ENCODE data around the gene STK32A.

DNA sequence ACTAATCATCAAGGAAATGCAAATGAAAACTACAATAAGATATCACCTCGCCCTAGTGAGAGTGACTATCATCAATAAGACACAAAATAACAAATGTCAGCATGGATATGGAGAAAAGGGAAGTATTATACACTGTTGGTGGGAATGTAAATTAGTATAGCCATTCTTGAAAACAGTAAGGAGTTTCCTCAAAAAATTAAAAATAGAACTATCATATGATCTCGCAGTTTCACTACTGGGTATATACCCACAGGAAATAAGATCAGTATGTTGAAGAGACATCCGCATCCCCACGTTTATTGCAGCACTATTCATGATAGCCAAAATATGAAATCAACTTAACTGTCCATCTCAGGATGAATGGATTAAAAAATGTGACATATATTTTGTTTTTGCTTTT, 31.6 kb upstream of the STK32A start:
- TF ChIP-seq, protein P1, sequence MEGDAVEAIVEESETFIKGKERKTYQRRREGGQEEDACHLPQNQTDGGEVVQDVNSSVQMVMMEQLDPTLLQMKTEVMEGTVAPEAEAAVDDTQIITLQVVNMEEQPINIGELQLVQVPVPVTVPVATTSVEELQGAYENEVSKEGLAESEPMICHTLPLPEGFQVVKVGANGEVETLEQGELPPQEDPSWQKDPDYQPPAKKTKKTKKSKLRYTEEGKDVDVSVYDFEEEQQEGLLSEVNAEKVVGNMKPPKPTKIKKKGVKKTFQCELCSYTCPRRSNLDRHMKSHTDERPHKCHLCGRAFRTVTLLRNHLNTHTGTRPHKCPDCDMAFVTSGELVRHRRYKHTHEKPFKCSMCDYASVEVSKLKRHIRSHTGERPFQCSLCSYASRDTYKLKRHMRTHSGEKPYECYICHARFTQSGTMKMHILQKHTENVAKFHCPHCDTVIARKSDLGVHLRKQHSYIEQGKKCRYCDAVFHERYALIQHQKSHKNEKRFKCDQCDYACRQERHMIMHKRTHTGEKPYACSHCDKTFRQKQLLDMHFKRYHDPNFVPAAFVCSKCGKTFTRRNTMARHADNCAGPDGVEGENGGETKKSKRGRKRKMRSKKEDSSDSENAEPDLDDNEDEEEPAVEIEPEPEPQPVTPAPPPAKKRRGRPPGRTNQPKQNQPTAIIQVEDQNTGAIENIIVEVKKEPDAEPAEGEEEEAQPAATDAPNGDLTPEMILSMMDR (IDR thresholded peaks at IDR 0.05): no peak
- TF ChIP-seq ESRRA (IDR thresholded peaks at IDR 0.05; ENCODE audit: borderline replicate concordance, low read length): no peak
- no peak for TF ChIP-seq HDAC2 (IDR thresholded peaks at IDR 0.05)
- TF ChIP-seq RARB (CRISPR knock-in tag; IDR thresholded peaks at IDR 0.05): no peak
- no peak for TF ChIP-seq JUN (IDR thresholded peaks at IDR 0.05)
- no peak for TF ChIP-seq POLR2A (IDR thresholded peaks at IDR 0.05; ENCODE audit: low read length)
- TF ChIP-seq NFE2L2 (conservative IDR thresholded peaks at IDR 0.05; ENCODE audit: low read length): no peak
- no peak for TF ChIP-seq CBX8 (IDR thresholded peaks at IDR 0.05)
- TF ChIP-seq, protein P2, sequence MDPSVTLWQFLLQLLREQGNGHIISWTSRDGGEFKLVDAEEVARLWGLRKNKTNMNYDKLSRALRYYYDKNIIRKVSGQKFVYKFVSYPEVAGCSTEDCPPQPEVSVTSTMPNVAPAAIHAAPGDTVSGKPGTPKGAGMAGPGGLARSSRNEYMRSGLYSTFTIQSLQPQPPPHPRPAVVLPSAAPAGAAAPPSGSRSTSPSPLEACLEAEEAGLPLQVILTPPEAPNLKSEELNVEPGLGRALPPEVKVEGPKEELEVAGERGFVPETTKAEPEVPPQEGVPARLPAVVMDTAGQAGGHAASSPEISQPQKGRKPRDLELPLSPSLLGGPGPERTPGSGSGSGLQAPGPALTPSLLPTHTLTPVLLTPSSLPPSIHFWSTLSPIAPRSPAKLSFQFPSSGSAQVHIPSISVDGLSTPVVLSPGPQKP (IDR thresholded peaks at IDR 0.05; ENCODE audit: low read depth, low read length): no peak
- TF ChIP-seq ZSCAN20 (CRISPR knock-in tag; IDR thresholded peaks at IDR 0.05): no peak
- no peak for TF ChIP-seq CHD2 (IDR thresholded peaks at IDR 0.05; ENCODE audit: low read length, partially characterized antibody)

All from A549 (cell line).